NB4 (cell line): ENCODE measurements around the gene MACROD2.

Experiments
- CTCF ChIP-seq: IDR thresholded peaks from one replicate; pipeline ENCODE4 v1.5.1; 2012; ENCODE audit warnings: low read depth, low read length
- MAX ChIP-seq: IDR thresholded peaks from 2 replicates; pipeline ENCODE4 v1.6.1; 2011; ENCODE audit warnings: low read depth, low read length
- MYC ChIP-seq: IDR thresholded peaks from 2 replicates; pipeline ENCODE4 v1.6.1; 2011; ENCODE audit warnings: low read depth, low read length
- POLR2A ChIP-seq: IDR thresholded peaks from 2 replicates; pipeline ENCODE4 v1.6.1; 2011; ENCODE audit warnings: mild to moderate bottlenecking; ENCODE audit not compliant: insufficient read length; ENCODE audit errors: extremely low read depth

GRCh38 chr20:15851576-15852215, 1856.4 kb downstream of the MACROD2 start:
- TF ChIP-seq CTCF (no peak), MAX (no peak), POLR2A (no peak), MYC (no peak)
